ENCODE data around the gene PTPRC.

Gene PTPRC

DNA sequence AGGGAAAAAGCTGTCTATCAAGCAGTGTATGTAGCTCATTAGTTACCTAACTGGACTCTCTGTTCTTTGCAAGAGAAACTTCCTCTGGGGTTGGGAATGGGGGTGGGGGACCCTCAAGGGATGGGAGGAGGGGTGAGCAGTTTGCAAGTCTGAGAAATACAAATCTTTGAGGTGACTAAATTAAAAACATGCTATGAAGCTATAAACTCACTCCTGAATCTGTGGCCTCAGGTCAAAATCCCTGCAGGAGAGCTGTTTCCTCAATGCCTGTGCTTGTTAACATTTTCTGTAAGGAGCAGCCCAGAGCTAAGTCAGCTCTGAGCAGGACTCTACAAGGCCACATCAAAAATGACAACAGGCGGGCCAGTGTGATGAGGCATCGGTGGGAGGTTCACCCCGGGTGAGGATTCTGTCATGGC is 32.8 kb upstream of the PTPRC start:
- no peaks in the 10 kb centered on the region for H3K27me3 ChIP-seq
- DNase-seq: no peak

DNA sequence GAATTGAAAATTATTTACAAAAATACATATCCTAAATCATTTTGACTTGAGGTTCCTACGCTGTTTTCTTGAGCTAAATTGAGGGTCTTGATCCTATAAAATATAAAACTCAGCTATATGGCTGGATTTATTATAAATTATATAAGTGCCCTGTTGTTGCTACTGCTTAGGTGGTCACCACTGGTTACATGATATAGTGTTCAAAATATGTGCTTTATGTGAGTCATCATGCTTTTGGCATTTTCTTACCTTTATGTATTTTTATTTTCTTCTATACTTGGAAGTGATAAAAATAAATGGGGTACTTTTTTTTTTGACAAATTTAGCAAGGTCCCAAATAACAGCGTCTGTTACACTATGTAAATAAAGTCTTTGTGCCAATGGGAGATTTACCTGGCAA is 31.1 kb upstream of the PTPRC start:
- DNase-seq: no peak
- TF ChIP-seq, protein P1, sequence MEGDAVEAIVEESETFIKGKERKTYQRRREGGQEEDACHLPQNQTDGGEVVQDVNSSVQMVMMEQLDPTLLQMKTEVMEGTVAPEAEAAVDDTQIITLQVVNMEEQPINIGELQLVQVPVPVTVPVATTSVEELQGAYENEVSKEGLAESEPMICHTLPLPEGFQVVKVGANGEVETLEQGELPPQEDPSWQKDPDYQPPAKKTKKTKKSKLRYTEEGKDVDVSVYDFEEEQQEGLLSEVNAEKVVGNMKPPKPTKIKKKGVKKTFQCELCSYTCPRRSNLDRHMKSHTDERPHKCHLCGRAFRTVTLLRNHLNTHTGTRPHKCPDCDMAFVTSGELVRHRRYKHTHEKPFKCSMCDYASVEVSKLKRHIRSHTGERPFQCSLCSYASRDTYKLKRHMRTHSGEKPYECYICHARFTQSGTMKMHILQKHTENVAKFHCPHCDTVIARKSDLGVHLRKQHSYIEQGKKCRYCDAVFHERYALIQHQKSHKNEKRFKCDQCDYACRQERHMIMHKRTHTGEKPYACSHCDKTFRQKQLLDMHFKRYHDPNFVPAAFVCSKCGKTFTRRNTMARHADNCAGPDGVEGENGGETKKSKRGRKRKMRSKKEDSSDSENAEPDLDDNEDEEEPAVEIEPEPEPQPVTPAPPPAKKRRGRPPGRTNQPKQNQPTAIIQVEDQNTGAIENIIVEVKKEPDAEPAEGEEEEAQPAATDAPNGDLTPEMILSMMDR (IDR thresholded peaks at IDR 0.05; ENCODE audit: low read depth, low read length): no peak
- peaks cover 6% of the 10 kb centered on the region; the same call in 1 of the 2 replicates for H3K4me1 ChIP-seq

More for the DNA sequence above, 32.8 kb upstream of the PTPRC start:
- no peaks in the 10 kb centered on the region for H3K9me3 ChIP-seq
- H3K4me3 ChIP-seq (ENCODE audit: low read depth, low read length): no peak overlapping the region
- H3K4me1 ChIP-seq: peaks cover 6% of the 10 kb centered on the region; the same call in 1 of the 2 replicates
- no peaks in the 10 kb centered on the region for H3K36me3 ChIP-seq
- TF ChIP-seq, protein P1 (IDR thresholded peaks at IDR 0.05; ENCODE audit: low read depth, low read length): no peak

DNA sequence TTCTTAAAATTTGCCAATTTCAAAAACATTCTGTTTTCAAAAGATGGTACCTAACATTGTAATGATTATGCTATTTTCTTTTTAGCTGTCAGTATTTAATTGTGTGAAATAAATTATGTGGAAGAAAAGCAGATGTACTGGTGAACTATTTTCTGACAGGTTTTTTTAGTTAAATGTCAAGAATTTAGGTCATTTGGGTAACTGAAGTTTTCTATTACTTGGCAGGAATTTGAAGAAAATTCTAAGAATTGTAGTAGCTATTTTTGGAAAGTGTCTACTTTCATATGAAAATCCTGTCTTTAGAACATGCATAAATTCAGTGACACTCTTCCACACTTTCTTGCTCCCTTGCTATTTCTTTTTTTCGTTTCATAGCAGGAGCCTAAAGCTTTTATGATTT is 28.5 kb upstream of the PTPRC start:
- Histone ChIP-seq H3K9me3 (no peaks in the 10 kb centered on the region), H3K4me3 (ENCODE audit: low read depth, low read length) (no peak overlapping the region), H3K4me1 (peaks cover under 1% of the 10 kb centered on the region; the same call in 1 of the 2 replicates), H3K27me3 (no peaks in the 10 kb centered on the region), H3K36me3 (no peaks in the 10 kb centered on the region)
- no peak for DNase-seq
- TF ChIP-seq, protein P1 (IDR thresholded peaks at IDR 0.05; ENCODE audit: low read depth, low read length): no peak

More for the DNA sequence above, 31.1 kb upstream of the PTPRC start:
- Histone ChIP-seq H3K27me3 (no peaks in the 10 kb centered on the region), H3K9me3 (no peaks in the 10 kb centered on the region), H3K4me3 (ENCODE audit: low read depth, low read length) (no peak overlapping the region), H3K36me3 (no peaks in the 10 kb centered on the region)

DNA sequence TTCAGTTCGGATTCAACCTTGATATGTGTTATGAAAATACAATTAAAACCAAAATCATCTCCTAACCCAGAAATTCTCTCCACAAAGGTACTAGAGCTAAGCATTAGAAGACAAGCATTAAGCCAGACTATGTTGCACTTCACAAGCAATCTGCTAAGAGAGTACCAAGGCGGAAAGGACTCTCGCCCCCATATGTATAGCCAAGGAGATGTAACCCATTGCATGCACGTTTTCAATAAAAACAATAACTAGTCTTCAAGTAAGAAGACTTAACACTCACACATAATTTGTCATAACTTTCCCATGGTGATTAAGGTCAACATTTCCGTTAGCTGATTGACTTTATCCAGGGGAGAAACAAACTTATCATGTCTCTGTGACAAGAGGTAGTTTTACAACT is 27.6 kb upstream of the PTPRC start:
- Histone ChIP-seq H3K4me1 (no peaks in the 10 kb centered on the region; the same call in 1 of the 2 replicates), H3K27me3 (no peaks in the 10 kb centered on the region), H3K9me3 (no peaks in the 10 kb centered on the region), H3K4me3 (ENCODE audit: low read depth, low read length) (no peak overlapping the region), H3K36me3 (no peaks in the 10 kb centered on the region)
- TF ChIP-seq, protein P1 (IDR thresholded peaks at IDR 0.05; ENCODE audit: low read depth, low read length): no peak
- no peak for DNase-seq

DNA sequence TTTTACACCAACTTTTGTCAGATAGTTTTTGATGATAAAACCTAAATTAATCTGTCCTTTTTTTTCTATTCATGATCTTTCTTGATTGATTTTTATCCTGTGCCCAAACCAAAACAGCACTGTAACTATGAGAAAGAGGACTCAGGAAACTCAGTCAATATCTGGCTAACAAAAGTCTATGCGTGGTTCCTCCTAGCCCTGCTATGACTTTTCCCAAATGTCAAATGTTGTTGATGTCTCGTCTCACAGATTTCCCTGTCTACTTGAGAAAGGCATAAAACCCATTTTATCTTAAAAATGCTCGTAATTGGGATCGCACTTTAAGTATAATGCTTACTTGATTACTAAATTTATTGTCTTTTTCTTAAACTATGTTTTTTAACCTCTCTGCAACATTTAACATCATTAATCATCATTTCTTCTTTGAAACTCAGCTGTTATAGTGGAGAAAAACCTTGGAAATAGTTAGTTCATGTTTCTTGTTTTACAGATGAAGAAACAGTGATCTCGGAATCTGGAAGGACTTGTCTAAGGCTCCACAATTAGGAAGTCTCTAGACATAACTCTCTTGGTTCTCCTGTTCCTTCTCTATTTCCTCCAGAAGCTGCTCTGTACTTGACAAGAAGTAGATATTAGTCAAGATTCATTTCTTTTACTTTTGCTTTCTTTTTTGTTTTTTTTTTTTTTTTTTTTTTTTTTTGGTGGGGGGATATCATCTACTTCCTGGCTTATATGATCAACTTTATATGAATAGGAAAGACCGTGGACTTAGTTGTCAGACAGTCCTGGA is 26.2 kb upstream of the PTPRC start:
- no peaks in the 10 kb centered on the region; the same call in 1 of the 2 replicates for H3K4me1 ChIP-seq

More for the DNA sequence above, 26.2 kb upstream of the PTPRC start:
- H3K36me3 ChIP-seq: no peaks in the 10 kb centered on the region
- H3K27me3 ChIP-seq: no peaks in the 10 kb centered on the region
- no peaks in the 10 kb centered on the region for H3K9me3 ChIP-seq
- no peak for DNase-seq
- H3K4me3 ChIP-seq (ENCODE audit: low read depth, low read length): no peak overlapping the region
- TF ChIP-seq, protein P1 (IDR thresholded peaks at IDR 0.05; ENCODE audit: low read depth, low read length): no peak
